OCI-LY1 (cell line): Measurements from ENCODE around the gene MTERF1.

Experiments used
- H2AFZ ChIP-seq: fragments of 200-600 bp; sonication (generic), shearing (Covaris generic); 2 replicates; pipeline ENCODE4 v1.6.0; 2014; ENCODE audit warnings: antibody characterized with exemption, mild to moderate bottlenecking, low read length
- H3F3A ChIP-seq: fragments of 200-600 bp; sonication (generic), shearing (Covaris generic); 2 replicates; pipeline ENCODE4 v1.6.0; 2014; ENCODE audit warnings: mild to moderate bottlenecking, antibody characterized with exemption, low read length, moderate library complexity; ENCODE audit not compliant: insufficient read depth
- H3K27ac ChIP-seq: fragments of 200-600 bp; sonication (generic); 2 replicates; pipeline ENCODE4 v1.5.1; 2014; ENCODE audit warnings: low read length, mixed run types, mild to moderate bottlenecking, low read depth; ENCODE audit not compliant: poor library complexity, severe bottlenecking
- H3K27me3 ChIP-seq: fragments of 200-600 bp; sonication (generic); 2 replicates; pipeline ENCODE4 v1.6.0; 2014; ENCODE audit warnings: antibody characterized with exemption, mild to moderate bottlenecking, low read length, moderate library complexity; ENCODE audit not compliant: insufficient read depth
- H3K36me3 ChIP-seq: fragments of 200-600 bp; sonication (generic); 2 replicates; pipeline ENCODE4 v1.6.1; 2014; ENCODE audit warnings: mild to moderate bottlenecking, antibody characterized with exemption, low read length, moderate library complexity, mixed read lengths; ENCODE audit not compliant: insufficient read depth
- H3K4me1 ChIP-seq: fragments of 200-600 bp; sonication (generic); 2 replicates; pipeline ENCODE4 v1.5.1; 2014; ENCODE audit warnings: mild to moderate bottlenecking, low read length, moderate library complexity; ENCODE audit not compliant: insufficient read depth, severe bottlenecking
- H3K4me2 ChIP-seq: fragments of 200-600 bp; sonication (generic), shearing (Covaris generic); 2 replicates; pipeline ENCODE4 v1.6.1; 2014; ENCODE audit warnings: low read length
- H3K4me3 ChIP-seq: fragments of 200-600 bp; sonication (generic); 2 replicates; pipeline ENCODE4 v1.5.1; 2014; ENCODE audit warnings: low read length, low read depth, mild to moderate bottlenecking, mixed read lengths; ENCODE audit not compliant: poor library complexity, severe bottlenecking
- H3K79me2 ChIP-seq: fragments of 200-600 bp; shearing (Covaris generic); 2 replicates; pipeline ENCODE4 v1.6.1; 2016; ENCODE audit warnings: mixed run types, low read length, mixed read lengths; ENCODE audit not compliant: insufficient read depth
- H3K9ac ChIP-seq: fragments of 200-600 bp; sonication (generic), shearing (Covaris generic); 2 replicates; pipeline ENCODE4 v1.6.1; 2014; ENCODE audit warnings: mild to moderate bottlenecking, low read length, mixed read lengths
- H3K9me2 ChIP-seq: fragments of 200-600 bp; sonication (generic), shearing (Covaris generic); 2 replicates; pipeline ENCODE4 v1.6.1; 2014; ENCODE audit warnings: low read depth, mild to moderate bottlenecking, low read length, mixed read lengths
- H3K9me3 ChIP-seq: fragments of 200-600 bp; shearing (Covaris generic); 2 replicates; pipeline ENCODE4 v1.6.1; 2014; ENCODE audit warnings: low read length, mixed read lengths
- H4K20me1 ChIP-seq: fragments of 200-600 bp; sonication (generic), shearing (Covaris generic); 2 replicates; pipeline ENCODE4 v1.6.0; 2016; ENCODE audit warnings: mild to moderate bottlenecking, low read length; ENCODE audit not compliant: insufficient read depth
- EZH2 ChIP-seq: fragments of 200-600 bp; sonication (generic), shearing (Covaris generic); IDR thresholded peaks from 2 replicates; pipeline ENCODE4 v1.8.0; 2017; ENCODE audit warnings: borderline replicate concordance, mixed run types, mild to moderate bottlenecking, antibody characterized with exemption, low read length, moderate library complexity, mixed read lengths
- TF ChIP-seq, protein P1 (sequence below): fragments of 200-600 bp; sonication (generic), shearing (Covaris generic); IDR thresholded peaks from 2 replicates; pipeline ENCODE4 v1.5.1; 2017; ENCODE audit warnings: mild to moderate bottlenecking, antibody characterized with exemption, low read length, moderate library complexity, mixed read lengths

Gene MTERF1

DNA sequence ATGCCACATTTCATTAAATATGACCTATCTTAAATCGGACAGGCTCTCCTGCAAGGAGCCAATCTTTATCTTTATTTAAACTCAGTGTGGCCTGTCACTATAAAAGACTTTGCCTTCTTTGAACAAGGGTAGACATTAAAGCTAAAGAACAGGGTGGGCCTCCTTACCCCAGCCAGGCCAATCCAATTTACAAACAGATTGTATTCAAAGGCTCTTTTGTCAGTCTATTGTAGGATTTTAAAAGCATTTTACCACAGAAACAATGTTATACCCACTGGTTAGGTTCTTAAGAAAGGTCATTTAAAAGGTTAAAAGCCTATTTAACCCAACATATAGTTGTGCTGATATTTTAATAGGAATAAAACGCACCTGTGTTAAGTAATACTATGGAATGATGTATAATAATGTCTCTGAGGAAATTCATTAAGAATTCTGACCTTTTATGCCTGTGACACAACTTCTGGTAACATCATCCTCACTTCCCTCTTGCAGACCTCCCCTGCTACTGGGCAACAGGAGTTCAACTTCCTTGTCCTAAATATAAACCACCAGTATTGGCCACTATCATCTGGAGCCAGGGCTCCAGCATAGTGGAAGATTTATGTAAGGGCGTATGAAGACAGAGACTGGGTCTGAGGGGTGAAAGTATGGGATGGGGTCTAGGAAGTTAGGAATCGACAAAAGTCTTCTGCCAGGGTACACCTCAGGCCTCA lies 32.5 kb downstream of the MTERF1 start:
- Histone ChIP-seq H3K9ac (no peak overlapping the region), H3K9me2 (no peaks in the 10 kb centered on the region; the same call in 1 of the 2 replicates), H3K36me3 (no peaks in the 10 kb centered on the region), H3K9me3 (no peaks in the 10 kb centered on the region), H3K79me2 (no peaks in the 10 kb centered on the region), H3K4me2 (no peak overlapping the region), H4K20me1 (no peaks in the 10 kb centered on the region), H2AFZ (no peak overlapping the region), H3K27ac (no peak overlapping the region), H3K27me3 (no peaks in the 10 kb centered on the region), H3K4me1 (peaks cover 10% of the 10 kb centered on the region), H3F3A (no peaks in the 10 kb centered on the region), H3K4me3 (no peak overlapping the region)
- TF ChIP-seq EZH2: no peak
- TF ChIP-seq, protein P1, sequence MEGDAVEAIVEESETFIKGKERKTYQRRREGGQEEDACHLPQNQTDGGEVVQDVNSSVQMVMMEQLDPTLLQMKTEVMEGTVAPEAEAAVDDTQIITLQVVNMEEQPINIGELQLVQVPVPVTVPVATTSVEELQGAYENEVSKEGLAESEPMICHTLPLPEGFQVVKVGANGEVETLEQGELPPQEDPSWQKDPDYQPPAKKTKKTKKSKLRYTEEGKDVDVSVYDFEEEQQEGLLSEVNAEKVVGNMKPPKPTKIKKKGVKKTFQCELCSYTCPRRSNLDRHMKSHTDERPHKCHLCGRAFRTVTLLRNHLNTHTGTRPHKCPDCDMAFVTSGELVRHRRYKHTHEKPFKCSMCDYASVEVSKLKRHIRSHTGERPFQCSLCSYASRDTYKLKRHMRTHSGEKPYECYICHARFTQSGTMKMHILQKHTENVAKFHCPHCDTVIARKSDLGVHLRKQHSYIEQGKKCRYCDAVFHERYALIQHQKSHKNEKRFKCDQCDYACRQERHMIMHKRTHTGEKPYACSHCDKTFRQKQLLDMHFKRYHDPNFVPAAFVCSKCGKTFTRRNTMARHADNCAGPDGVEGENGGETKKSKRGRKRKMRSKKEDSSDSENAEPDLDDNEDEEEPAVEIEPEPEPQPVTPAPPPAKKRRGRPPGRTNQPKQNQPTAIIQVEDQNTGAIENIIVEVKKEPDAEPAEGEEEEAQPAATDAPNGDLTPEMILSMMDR: no peak

DNA sequence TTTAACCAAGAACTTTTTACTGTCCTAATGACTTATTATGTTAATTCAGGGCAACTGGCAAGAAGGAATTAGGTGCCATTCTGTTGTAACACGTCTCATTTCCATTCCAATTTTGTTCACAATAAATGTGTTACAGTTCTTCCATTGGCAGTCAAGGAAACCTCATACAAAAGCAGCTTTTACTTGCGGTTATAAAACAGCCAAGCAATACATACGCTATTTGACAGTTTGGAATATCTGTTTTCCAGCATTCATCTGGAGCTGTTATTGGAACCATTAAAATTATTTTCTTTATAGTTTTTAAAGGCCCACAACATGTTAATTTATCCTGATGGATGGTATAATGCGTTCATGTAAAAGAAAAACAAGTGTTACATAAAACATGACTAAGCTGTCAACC lies 33.3 kb downstream of the MTERF1 start:
- H3K4me3 ChIP-seq: no peak overlapping the region
- H3K27me3 ChIP-seq: no peaks in the 10 kb centered on the region
- H3K9ac ChIP-seq: no peak overlapping the region
- peaks cover 10% of the 10 kb centered on the region for H3K4me1 ChIP-seq
- no peaks in the 10 kb centered on the region; the same call in 1 of the 2 replicates for H3K9me2 ChIP-seq
- H3K79me2 ChIP-seq: no peaks in the 10 kb centered on the region
- no peak overlapping the region for H3K27ac ChIP-seq
- no peaks in the 10 kb centered on the region for H3F3A ChIP-seq
- H3K36me3 ChIP-seq: no peaks in the 10 kb centered on the region
- H3K4me2 ChIP-seq: no peak overlapping the region
- TF ChIP-seq, protein P1: no peak
- no peak for TF ChIP-seq EZH2
- no peaks in the 10 kb centered on the region for H3K9me3 ChIP-seq
- no peaks in the 10 kb centered on the region for H4K20me1 ChIP-seq
- H2AFZ ChIP-seq: no peak overlapping the region

DNA sequence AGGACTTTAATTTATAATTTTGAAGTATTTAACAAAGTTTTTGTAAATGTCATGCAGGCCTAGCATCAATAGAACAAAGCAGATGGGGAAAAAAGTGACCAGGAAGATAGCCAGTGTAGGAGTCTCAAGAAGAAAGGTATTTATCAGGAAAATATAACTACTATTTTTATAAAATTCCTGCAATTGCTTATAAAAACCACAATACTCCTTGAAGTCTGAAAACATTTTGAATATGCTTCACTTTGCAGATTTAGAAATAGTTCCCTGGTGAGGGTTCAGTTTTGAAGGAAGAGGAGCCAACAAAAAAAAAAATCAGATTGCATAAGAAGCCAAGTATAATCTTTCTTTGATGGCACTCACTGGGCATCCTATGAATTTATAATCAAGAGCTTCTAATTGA lies 34.1 kb downstream of the MTERF1 start:
- Histone ChIP-seq H3K9ac (no peak overlapping the region), H3K4me2 (no peak overlapping the region), H3K79me2 (no peaks in the 10 kb centered on the region), H2AFZ (no peak overlapping the region), H4K20me1 (no peaks in the 10 kb centered on the region), H3K4me3 (no peak overlapping the region), H3F3A (no peaks in the 10 kb centered on the region), H3K9me3 (no peaks in the 10 kb centered on the region), H3K9me2 (no peaks in the 10 kb centered on the region; the same call in 1 of the 2 replicates), H3K4me1 (peaks cover 10% of the 10 kb centered on the region), H3K27me3 (no peaks in the 10 kb centered on the region), H3K36me3 (no peaks in the 10 kb centered on the region), H3K27ac (no peak overlapping the region)
- TF ChIP-seq, protein P1: no peak
- TF ChIP-seq EZH2: no peak
